Esophagus (tissue), 2 donors: ENCODE results near the gene TNS1. TPM values are rescaled to one million over a fixed set of nuclear protein-coding genes. Genes with fewer than 3 reads are reported as not detected.

Experiments
- H3K27ac ChIP-seq, 2 donors: one replicate each; pipeline ENCODE4 v1.5.1; 2013; ENCODE audit warnings: low read depth in 2 of 2, mild to moderate bottlenecking in 2 of 2, inconsistent platforms in 1 of 2, low read length in 1 of 2, moderate library complexity in 1 of 2
- H3K27me3 ChIP-seq, 2 donors: one replicate each; pipeline ENCODE4 v1.6.1; 2013; ENCODE audit warnings: low read length in 2 of 2, control low read depth in 1 of 2, mild to moderate bottlenecking in 1 of 2; ENCODE audit not compliant: insufficient read depth in 2 of 2, control insufficient read depth in 1 of 2
- H3K36me3 ChIP-seq, 2 donors: one replicate each; pipeline ENCODE4 v1.6.1; 2013; ENCODE audit warnings: low read length in 1 of 2; ENCODE audit not compliant: control insufficient read depth in 2 of 2, insufficient read depth in 2 of 2
- H3K4me1 ChIP-seq, 2 donors: one replicate each; pipeline ENCODE4 v1.6.1; 2013; ENCODE audit warnings: low read length in 1 of 2; ENCODE audit not compliant: control insufficient read depth in 2 of 2, insufficient read depth in 2 of 2
- H3K4me3 ChIP-seq, 2 donors: one replicate each; pipeline ENCODE4 v1.5.1; 2013; ENCODE audit warnings: low read length in 2 of 2, mild to moderate bottlenecking in 2 of 2, low read depth in 1 of 2, moderate library complexity in 1 of 2
- H3K9me3 ChIP-seq, 2 donors: one replicate each; pipeline ENCODE4 v1.6.1; 2013; ENCODE audit warnings: mild to moderate bottlenecking in 2 of 2, low read depth in 1 of 2, low read length in 1 of 2, moderate library complexity in 1 of 2; ENCODE audit not compliant: control insufficient read depth in 2 of 2, insufficient read depth in 1 of 2
- WGBS, 2 donors: extraction: QIAGEN DNeasy Blood & Tissue Kit; methylation state at CpG; one replicate each; pipeline ENCODE4 v1.1.7; 2013; 5-methylcytosine and 5-hydroxymethylcytosine counted together
- polyA plus RNA-seq, 2 donors: library from polyadenylated mRNA; stranded (reverse); fragments of 200-250 nt; gene quantifications; one replicate each; pipeline ENCODE4 v1.2.3, GENCODE V29; 2013
- donor health status: healthy with polysubstance abuse.
- donor health status: Bipolar disorder and iron deficiency.

Gene TNS1
- polyA plus RNA-seq, 2 donors: 28.3 to 39.0 TPM

GRCh38 chr2:218002143-218002844, 501 bp downstream of the TNS1 start:
- H3K27me3 ChIP-seq: no peaks in the 10 kb centered on the region
- 31 to 41% methylated on average over 12 of the region's 12 CpGs for WGBS, 2 donors
- peak overlapping the region; percentile 58 to 69 for H3K27ac ChIP-seq
- no peaks in the 10 kb centered on the region for H3K36me3 ChIP-seq
- no peaks in the 10 kb centered on the region for H3K9me3 ChIP-seq
- H3K4me1 ChIP-seq: peaks cover 4 to 18% of the 10 kb centered on the region in 2 donors
- peak overlapping the region; percentile 9 to 17 for H3K4me3 ChIP-seq

GRCh38 chr2:218001629-218002028, 1.2 kb downstream of the TNS1 start:
- Histone ChIP-seq H3K36me3 (no peaks in the 10 kb centered on the region), H3K27ac (peak overlapping the region; percentile 20 to 34), H3K9me3 (no peaks in the 10 kb centered on the region), H3K4me3 (peak overlapping the region in 1 of 2 donors; percentile 17), H3K27me3 (no peaks in the 10 kb centered on the region), H3K4me1 (peaks cover 4 to 20% of the 10 kb centered on the region in 2 donors)
- 34 to 43% methylated on average over 4 of the region's 4 CpGs for WGBS, 2 donors

- peaks cover 11 to 28% of the 10 kb centered on the region in 2 donors for H3K4me1 ChIP-seq
- no peaks in the 10 kb centered on the region for H3K9me3 ChIP-seq
- peak overlapping the region in 1 of 2 donors; percentile 30 for H3K27ac ChIP-seq
- H3K27me3 ChIP-seq: no peaks in the 10 kb centered on the region
- H3K36me3 ChIP-seq: no peaks in the 10 kb centered on the region
- no peak overlapping the region for H3K4me3 ChIP-seq
These were observed 2.7 kb downstream of the TNS1 start for GRCh38 chr2:218000136-218000535.

GRCh38 chr2:217999595-217999959, 3.2 kb downstream of the TNS1 start:
- no peak overlapping the region for H3K4me3 ChIP-seq
- 46% methylated on average over 4 of the region's 4 CpGs for WGBS, 2 donors
- H3K36me3 ChIP-seq: no peaks in the 10 kb centered on the region
- H3K27ac ChIP-seq: peak overlapping the region; percentile 8 to 24
- H3K9me3 ChIP-seq: no peaks in the 10 kb centered on the region
- H3K27me3 ChIP-seq: no peaks in the 10 kb centered on the region
- peaks cover 11 to 28% of the 10 kb centered on the region in 2 donors for H3K4me1 ChIP-seq

GRCh38 chr2:217998926-217999594, 3.7 kb downstream of the TNS1 start:
- no peaks in the 10 kb centered on the region for H3K27me3 ChIP-seq
- WGBS, 2 donors: 67% methylated on average over 10 of the region's 10 CpGs
- H3K4me3 ChIP-seq: no peak overlapping the region
- peak overlapping the region in 1 of 2 donors; percentile 8 for H3K27ac ChIP-seq
- H3K4me1 ChIP-seq: peaks cover 11 to 28% of the 10 kb centered on the region in 2 donors
- no peaks in the 10 kb centered on the region for H3K36me3 ChIP-seq
- no peaks in the 10 kb centered on the region for H3K9me3 ChIP-seq

- H3K36me3 ChIP-seq: no peaks in the 10 kb centered on the region
- H3K4me3 ChIP-seq: no peak overlapping the region
- 66 to 71% methylated on average over 11 of the region's 11 CpGs for WGBS, 2 donors
- H3K27ac ChIP-seq: no peak overlapping the region
- no peaks in the 10 kb centered on the region for H3K27me3 ChIP-seq
- H3K4me1 ChIP-seq: peaks cover 8 to 25% of the 10 kb centered on the region in 2 donors
- no peaks in the 10 kb centered on the region for H3K9me3 ChIP-seq
These were observed 5.3 kb downstream of the TNS1 start for GRCh38 chr2:217997510-217997909.

- no peak overlapping the region for H3K4me3 ChIP-seq
- H3K27me3 ChIP-seq: no peaks in the 10 kb centered on the region
- peak overlapping the region; percentile 66 to 81 for H3K27ac ChIP-seq
These were observed 6.4 kb downstream of the TNS1 start for GRCh38 chr2:217996361-217996760.

GRCh38 chr2:217995731-217996231, 7.0 kb downstream of the TNS1 start:
- H3K27ac ChIP-seq: peak overlapping the region; percentile 66 to 81
- H3K4me3 ChIP-seq: no peak overlapping the region
- no peaks in the 10 kb centered on the region for H3K27me3 ChIP-seq
- no peaks in the 10 kb centered on the region for H3K36me3 ChIP-seq
- 11 to 22% methylated on average over 8 of the region's 8 CpGs for WGBS, 2 donors
- H3K4me1 ChIP-seq: peaks cover 7 to 28% of the 10 kb centered on the region in 2 donors
- H3K9me3 ChIP-seq: no peaks in the 10 kb centered on the region

More at GRCh38 chr2:217996361-217996760, 6.4 kb downstream of the TNS1 start:
- peaks cover 7 to 27% of the 10 kb centered on the region in 2 donors for H3K4me1 ChIP-seq
- H3K36me3 ChIP-seq: no peaks in the 10 kb centered on the region
- WGBS, 2 donors: 38 to 55% methylated on average over 7 of the region's 7 CpGs
- H3K9me3 ChIP-seq: no peaks in the 10 kb centered on the region

GRCh38 chr2:217994776-217995274, 8.0 kb downstream of the TNS1 start:
- no peaks in the 10 kb centered on the region for H3K27me3 ChIP-seq
- H3K27ac ChIP-seq: peak overlapping the region; percentile 36 to 56
- H3K4me1 ChIP-seq: peaks cover 7 to 34% of the 10 kb centered on the region in 2 donors
- H3K4me3 ChIP-seq: no peak overlapping the region
- no peaks in the 10 kb centered on the region for H3K9me3 ChIP-seq
- peaks cover 0 to 3% of the 10 kb centered on the region in 2 donors for H3K36me3 ChIP-seq
- 54 to 57% methylated on average over 4 of the region's 4 CpGs for WGBS, 2 donors
